Neural cell (in vitro differentiated cells): ENCODE data around the gene PLXNA4.

Experiments
- CTCF ChIP-seq: fragments of 450-650 bp; IDR thresholded peaks from 2 replicates; pipeline ENCODE4 v1.5.1; 2014; ENCODE audit warnings: antibody characterized with exemption, mild to moderate bottlenecking, moderate library complexity; ENCODE audit not compliant: poor library complexity, severe bottlenecking
- EP300 ChIP-seq: fragments of 450-650 bp; conservative IDR thresholded peaks from 2 replicates; pipeline ENCODE4 v1.6.1; 2014; ENCODE audit warnings: antibody characterized with exemption, mild to moderate bottlenecking, moderate library complexity; ENCODE audit not compliant: poor library complexity, severe bottlenecking
- EZH2 ChIP-seq: fragments of 200-600, 300-800 bp; shearing (Covaris generic), sonication (generic); IDR thresholded peaks from 2 replicates; pipeline ENCODE4 v1.6.1; 2014; ENCODE audit warnings: antibody characterized with exemption, low read length, borderline replicate concordance, mild to moderate bottlenecking; ENCODE audit not compliant: insufficient read depth, poor library complexity, severe bottlenecking
- MXI1 ChIP-seq: fragments of 450-650 bp; conservative IDR thresholded peaks from 2 replicates; pipeline ENCODE4 v1.6.1; 2014; ENCODE audit warnings: antibody characterized with exemption, mild to moderate bottlenecking; ENCODE audit not compliant: poor library complexity, severe bottlenecking
- POLR2AphosphoS5 ChIP-seq: IDR thresholded peaks from 2 replicates; pipeline ENCODE4 v1.6.1; 2012
- RAD21 ChIP-seq: fragments of 450-650 bp; conservative IDR thresholded peaks from 2 replicates; pipeline ENCODE4 v1.6.1; 2014; ENCODE audit warnings: antibody characterized with exemption, mild to moderate bottlenecking, moderate library complexity
- REST ChIP-seq: IDR thresholded peaks from 2 replicates; pipeline ENCODE4 v1.6.1; 2012; ENCODE audit warnings: borderline replicate concordance
- SMC3 ChIP-seq: fragments of 450-650 bp; conservative IDR thresholded peaks from 2 replicates; pipeline ENCODE4 v1.6.1; 2014; ENCODE audit warnings: antibody characterized with exemption, mild to moderate bottlenecking, moderate library complexity; ENCODE audit not compliant: poor library complexity
- TAF1 ChIP-seq: IDR thresholded peaks from 2 replicates; pipeline ENCODE4 v1.6.1; 2012; ENCODE audit warnings: low read depth

- no peak for TF ChIP-seq EZH2
- TF ChIP-seq EP300, result no peak
- TF ChIP-seq CTCF, result no peak
- TF ChIP-seq RAD21, result no peak
- TF ChIP-seq POLR2AphosphoS5, result no peak
- no peak for TF ChIP-seq REST
- TF ChIP-seq TAF1, result no peak
- TF ChIP-seq SMC3, result no peak
- no peak for TF ChIP-seq MXI1
These were observed 38.4 kb upstream of the PLXNA4 start for GRCh38 chr7:132614428-132615318.
